IPS-18c (cell line): ENCODE data around the gene MAPK12.

ENCODE experiments used
- H3K4me3 ChIP-seq: 2 replicates; pipeline ENCODE4 v1.7.0; 2013; ENCODE audit warnings: low read depth, mild to moderate bottlenecking, low read length, moderate library complexity; ENCODE audit not compliant: insufficient read depth
- H3K9me3 ChIP-seq: one replicate; pipeline ENCODE4 v1.6.1; 2013; ENCODE audit warnings: mild to moderate bottlenecking, low read length, moderate library complexity; ENCODE audit not compliant: control insufficient read depth, insufficient read depth

Gene MAPK12

GRCh38 chr22:50232481-50233151 lies 28.9 kb downstream of the MAPK12 start:
- no peaks in the 10 kb centered on the region for H3K9me3 ChIP-seq
- no peak overlapping the region for H3K4me3 ChIP-seq

- no peaks in the 10 kb centered on the region for H3K9me3 ChIP-seq
- H3K4me3 ChIP-seq: no peak overlapping the region
Measured at GRCh38 chr22:50229370-50229769, 32.1 kb downstream of the MAPK12 start.

GRCh38 chr22:50228366-50228765 lies 33.1 kb downstream of the MAPK12 start:
- Histone ChIP-seq H3K9me3 (no peaks in the 10 kb centered on the region), H3K4me3 (no peak overlapping the region)

GRCh38 chr22:50227579-50228215 lies 33.8 kb downstream of the MAPK12 start:
- no peaks in the 10 kb centered on the region for H3K9me3 ChIP-seq
- no peak overlapping the region for H3K4me3 ChIP-seq

- no peak overlapping the region for H3K4me3 ChIP-seq
- H3K9me3 ChIP-seq: no peaks in the 10 kb centered on the region
Measured at GRCh38 chr22:50226875-50227165, 34.7 kb downstream of the MAPK12 start.

- no peak overlapping the region for H3K4me3 ChIP-seq
- H3K9me3 ChIP-seq: peaks cover 2% of the 10 kb centered on the region
Measured at GRCh38 chr22:50226063-50226874, 35.2 kb downstream of the MAPK12 start.

GRCh38 chr22:50225200-50225969 lies 36.1 kb downstream of the MAPK12 start:
- Histone ChIP-seq H3K9me3 (peaks cover 2% of the 10 kb centered on the region), H3K4me3 (no peak overlapping the region)

GRCh38 chr22:50224071-50224470 lies 37.4 kb downstream of the MAPK12 start:
- Histone ChIP-seq H3K9me3 (peaks cover 2% of the 10 kb centered on the region), H3K4me3 (no peak overlapping the region; the same call in 1 of the 2 replicates)

- peaks cover 2% of the 10 kb centered on the region for H3K9me3 ChIP-seq
- H3K4me3 ChIP-seq: no peak overlapping the region
Measured at GRCh38 chr22:50222508-50222907, 39.0 kb downstream of the MAPK12 start.

- Histone ChIP-seq H3K4me3 (no peak overlapping the region), H3K9me3 (peaks cover 2% of the 10 kb centered on the region)
Measured at GRCh38 chr22:50221410-50222300, 39.8 kb downstream of the MAPK12 start.

- Histone ChIP-seq H3K9me3 (peaks cover 2% of the 10 kb centered on the region), H3K4me3 (no peak overlapping the region)
Measured at GRCh38 chr22:50220603-50221409, 40.7 kb downstream of the MAPK12 start.

- H3K9me3 ChIP-seq: peaks cover 2% of the 10 kb centered on the region
- no peak overlapping the region for H3K4me3 ChIP-seq
Measured at GRCh38 chr22:50219800-50220602, 41.5 kb downstream of the MAPK12 start.

- H3K9me3 ChIP-seq: peaks cover 2% of the 10 kb centered on the region
- no peak overlapping the region for H3K4me3 ChIP-seq
Measured at GRCh38 chr22:50218996-50219727, 42.3 kb downstream of the MAPK12 start.

GRCh38 chr22:50218153-50218995 lies 43.1 kb downstream of the MAPK12 start:
- Histone ChIP-seq H3K4me3 (no peak overlapping the region), H3K9me3 (peaks cover 2% of the 10 kb centered on the region)
